Natural killer cell (primary cell): ENCODE results near the gene BCAS3. TPM values are rescaled to one million over a fixed set of nuclear protein-coding genes. Genes with fewer than 3 reads are reported as not detected.

ENCODE experiments used
- ATAC-seq, 3 donors: fragments of 150-1000 bp in 2 of 3; fragments of 200-7000 bp in 1 of 3; cut with Tn5 transposase; 1 replicate in 1 of 3; 2 replicates in 2 of 3; pipeline ENCODE4 v1.10.0; 2021; ENCODE audit warnings: mild to moderate bottlenecking in 2 of 3, moderate library complexity in 2 of 3
- DNase-seq, 2 donors: peaks; one replicate each; pipeline versions ENCODE4 v3.0.0 to v3.0.0-alpha.2; 2013 to 2021; ENCODE audit warnings: mixed read lengths in 1 of 2
- H3K27ac ChIP-seq: one replicate; pipeline ENCODE4 v1.5.1; 2013; ENCODE audit warnings: mild to moderate bottlenecking, low read length
- H3K27me3 ChIP-seq: one replicate; pipeline ENCODE4 v1.6.1; 2013; ENCODE audit warnings: low read length; ENCODE audit not compliant: control insufficient read depth, insufficient read depth
- H3K36me3 ChIP-seq: one replicate; pipeline ENCODE4 v1.6.1; 2013; ENCODE audit warnings: low read length; ENCODE audit not compliant: control insufficient read depth, insufficient read depth
- H3K4me1 ChIP-seq: one replicate; pipeline ENCODE4 v1.6.1; 2013; ENCODE audit warnings: low read length; ENCODE audit not compliant: control insufficient read depth, insufficient read depth
- H3K4me3 ChIP-seq: one replicate; pipeline ENCODE4 v1.5.1; 2013; ENCODE audit warnings: low read length
- H3K9me3 ChIP-seq: one replicate; pipeline ENCODE4 v1.6.1; 2013; ENCODE audit warnings: low read length; ENCODE audit not compliant: control insufficient read depth, insufficient read depth
- H3K27ac Mint-ChIP-seq, 2 donors: one replicate each; pipeline ENCODE4 v1.8.0; 2022; ENCODE audit warnings: mild to moderate bottlenecking in 2 of 2, mixed read lengths in 2 of 2, moderate library complexity in 1 of 2
- H3K27me3 Mint-ChIP-seq, 2 donors: one replicate each; pipeline ENCODE4 v1.8.0; 2022; ENCODE audit warnings: low read depth in 2 of 2, mixed read lengths in 2 of 2
- H3K36me3 Mint-ChIP-seq: one replicate; pipeline ENCODE4 v1.8.0; 2022; ENCODE audit warnings: mixed read lengths
- H3K4me1 Mint-ChIP-seq, 2 donors: one replicate each; pipeline ENCODE4 v1.8.0; 2022; ENCODE audit warnings: mixed read lengths in 2 of 2
- H3K4me3 Mint-ChIP-seq: one replicate; pipeline ENCODE4 v1.8.0; 2022; ENCODE audit warnings: mild to moderate bottlenecking, moderate library complexity, mixed read lengths
- H3K9me3 Mint-ChIP-seq, 2 donors: one replicate each; pipeline ENCODE4 v1.8.0; 2022; ENCODE audit warnings: mixed read lengths in 2 of 2
- WGBS: methylation state at CpG from one replicate; pipeline ENCODE4 v1.1.7; 2013; ENCODE audit warnings: missing lambda C conversion rate; ENCODE audit not compliant: insufficient coverage; 5-methylcytosine and 5-hydroxymethylcytosine counted together
- intact Hi-C: fragments of 100-400 bp; cut with micrococcal nuclease; formaldehyde crosslinking; loops from one replicate; pipeline ENCODE4 v1.14.2; 2022
- total RNA-seq, 4 donors: library from RNA; stranded (reverse); fragments of 120-200 nt in 1 of 4; gene quantifications; one replicate each; pipeline versions ENCODE4 v1.2.3 to v1.2.4, GENCODE V29; 2013 to 2022
- TF ChIP-seq, protein P1 (sequence below): fragments of 200-600 bp; IDR thresholded peaks from one replicate; pipeline ENCODE4 v1.8.0; 2022; ENCODE audit warnings: antibody characterized with exemption

Gene BCAS3
- total RNA-seq, 3 donors from 2014 or later (not counting 1 experiment from before 2014, with no cell fraction given) = 60.5 to 87.8 (median 72.0) TPM

DNA sequence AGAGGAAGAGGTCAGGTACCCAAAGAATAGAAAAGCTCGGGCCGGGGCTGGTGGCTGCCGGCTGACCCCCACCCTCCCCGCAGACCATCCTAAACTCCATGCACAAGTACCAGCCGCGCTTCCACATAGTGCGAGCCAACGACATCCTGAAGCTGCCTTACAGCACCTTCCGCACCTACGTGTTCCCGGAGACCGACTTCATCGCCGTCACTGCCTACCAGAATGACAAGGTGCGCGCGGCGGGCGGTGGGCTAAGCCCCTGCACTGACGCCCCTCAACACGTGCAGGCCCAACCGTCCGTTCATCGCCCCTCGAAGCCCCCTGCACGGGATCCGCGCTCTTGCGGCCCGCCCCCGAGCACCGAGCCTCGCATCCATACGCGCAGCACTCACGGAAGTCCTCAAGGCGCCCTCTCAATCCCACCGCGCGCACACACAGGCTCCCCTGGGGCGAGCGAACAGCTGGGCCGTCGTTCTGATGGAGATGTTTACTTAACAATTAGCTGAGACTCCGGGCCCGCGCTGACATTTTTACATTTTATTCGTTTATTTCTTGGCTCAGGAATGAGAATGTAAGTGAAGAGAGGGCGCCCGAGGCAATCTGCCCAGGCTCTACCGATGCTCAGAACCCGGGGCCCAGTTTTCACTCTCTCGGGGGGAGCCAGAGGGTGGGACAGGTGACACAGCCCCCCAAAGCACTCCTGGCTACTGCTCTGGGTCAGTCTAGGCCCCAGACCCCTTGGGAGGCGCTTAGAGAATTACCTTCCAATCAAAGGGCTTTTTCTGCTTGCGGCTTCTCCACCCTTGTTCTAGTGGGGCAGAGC is 725.5 kb downstream of the BCAS3 start:
- DNase-seq = peak in 1 of 2 donors; percentile 54
- H3K4me3 ChIP-seq = no peak overlapping the region

DNA sequence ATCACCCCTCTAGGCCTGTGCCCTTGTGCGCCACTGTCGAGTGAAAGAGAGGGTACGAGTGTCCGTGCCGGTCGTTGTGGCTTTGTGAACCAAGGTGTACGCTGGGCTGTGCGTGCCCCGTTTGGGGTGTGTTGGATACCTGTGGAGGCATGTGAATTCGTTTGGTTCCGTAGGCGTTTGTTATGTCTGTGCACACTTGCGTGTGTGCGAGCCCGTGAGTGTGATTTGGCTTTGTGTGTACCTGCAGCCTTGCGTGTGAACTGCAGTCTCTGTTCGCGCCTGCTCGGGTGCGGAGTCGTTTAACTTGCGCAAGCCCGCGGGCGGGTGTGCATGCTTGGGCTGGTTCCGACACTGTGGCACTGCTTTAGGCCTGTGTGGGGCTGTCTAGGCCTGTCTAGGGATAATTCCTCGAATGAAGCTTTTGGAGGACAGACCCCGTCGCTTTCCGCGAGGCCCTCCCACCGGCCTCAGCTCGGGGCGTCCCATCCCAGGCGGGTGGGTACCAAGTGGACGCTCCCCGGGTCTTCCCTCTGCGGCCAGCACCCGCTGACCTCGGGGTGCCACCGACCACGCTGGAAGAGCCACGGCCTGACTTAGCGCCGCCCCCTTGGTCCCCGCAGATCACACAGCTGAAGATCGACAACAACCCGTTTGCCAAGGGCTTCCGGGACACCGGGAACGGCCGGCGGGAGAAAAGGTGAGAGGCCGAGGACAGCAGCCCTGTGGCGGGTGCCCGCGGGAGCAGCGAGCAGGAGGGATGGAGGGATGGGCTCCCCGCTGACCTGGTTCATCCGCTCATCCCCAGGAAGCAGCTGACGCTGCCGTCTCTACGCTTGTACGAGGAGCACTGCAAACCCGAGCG is 726.4 kb downstream of the BCAS3 start:
- Histone ChIP-seq H3K27ac (no peak overlapping the region), H3K27me3 (peaks cover 71% of the 10 kb centered on the region), H3K36me3 (no peaks in the 10 kb centered on the region), H3K4me1 (peaks cover 58% of the 10 kb centered on the region), H3K4me3 (no peak overlapping the region), H3K9me3 (no peaks in the 10 kb centered on the region)
- TF ChIP-seq, protein P1, sequence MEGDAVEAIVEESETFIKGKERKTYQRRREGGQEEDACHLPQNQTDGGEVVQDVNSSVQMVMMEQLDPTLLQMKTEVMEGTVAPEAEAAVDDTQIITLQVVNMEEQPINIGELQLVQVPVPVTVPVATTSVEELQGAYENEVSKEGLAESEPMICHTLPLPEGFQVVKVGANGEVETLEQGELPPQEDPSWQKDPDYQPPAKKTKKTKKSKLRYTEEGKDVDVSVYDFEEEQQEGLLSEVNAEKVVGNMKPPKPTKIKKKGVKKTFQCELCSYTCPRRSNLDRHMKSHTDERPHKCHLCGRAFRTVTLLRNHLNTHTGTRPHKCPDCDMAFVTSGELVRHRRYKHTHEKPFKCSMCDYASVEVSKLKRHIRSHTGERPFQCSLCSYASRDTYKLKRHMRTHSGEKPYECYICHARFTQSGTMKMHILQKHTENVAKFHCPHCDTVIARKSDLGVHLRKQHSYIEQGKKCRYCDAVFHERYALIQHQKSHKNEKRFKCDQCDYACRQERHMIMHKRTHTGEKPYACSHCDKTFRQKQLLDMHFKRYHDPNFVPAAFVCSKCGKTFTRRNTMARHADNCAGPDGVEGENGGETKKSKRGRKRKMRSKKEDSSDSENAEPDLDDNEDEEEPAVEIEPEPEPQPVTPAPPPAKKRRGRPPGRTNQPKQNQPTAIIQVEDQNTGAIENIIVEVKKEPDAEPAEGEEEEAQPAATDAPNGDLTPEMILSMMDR = no peak
- H3K4me3 Mint-ChIP-seq = peak overlapping the region; percentile 59
- H3K27me3 Mint-ChIP-seq = peaks cover 58 to 62% of the 10 kb centered on the region in 2 donors
- H3K4me1 Mint-ChIP-seq = peaks cover 22 to 30% of the 10 kb centered on the region in 2 donors
- 9% methylated on average over 66 of the region's 66 CpGs for WGBS
- intact Hi-C loops = no loop called here
- DNase-seq (peak in 1 of 2 donors; percentile 44), ATAC-seq (peak in 1 of 3 donors; percentile 29)
- no peaks in the 10 kb centered on the region for H3K9me3 Mint-ChIP-seq
- no peaks in the 10 kb centered on the region for H3K36me3 Mint-ChIP-seq
- H3K27ac Mint-ChIP-seq = peak overlapping the region in 1 of 2 donors; percentile 56

More for the DNA sequence above, 725.5 kb downstream of the BCAS3 start:
- H3K27ac Mint-ChIP-seq = peak overlapping the region in 1 of 2 donors; percentile 56
- TF ChIP-seq, protein P1 = no peak
- peaks cover 49 to 61% of the 10 kb centered on the region in 2 donors for H3K27me3 Mint-ChIP-seq
- H3K4me3 Mint-ChIP-seq = peak overlapping the region; percentile 59
- Histone ChIP-seq H3K27ac (no peak overlapping the region), H3K9me3 (no peaks in the 10 kb centered on the region), H3K36me3 (no peaks in the 10 kb centered on the region), H3K27me3 (peaks cover 70% of the 10 kb centered on the region), H3K4me1 (peaks cover 56% of the 10 kb centered on the region)
- intact Hi-C loops = no loop called here
- H3K9me3 Mint-ChIP-seq = no peaks in the 10 kb centered on the region
- ATAC-seq = peak in 1 of 3 donors; percentile 28
- 5% methylated on average over 55 of the region's 55 CpGs for WGBS
- peaks cover 27 to 28% of the 10 kb centered on the region in 2 donors for H3K4me1 Mint-ChIP-seq
- H3K36me3 Mint-ChIP-seq = no peaks in the 10 kb centered on the region

DNA sequence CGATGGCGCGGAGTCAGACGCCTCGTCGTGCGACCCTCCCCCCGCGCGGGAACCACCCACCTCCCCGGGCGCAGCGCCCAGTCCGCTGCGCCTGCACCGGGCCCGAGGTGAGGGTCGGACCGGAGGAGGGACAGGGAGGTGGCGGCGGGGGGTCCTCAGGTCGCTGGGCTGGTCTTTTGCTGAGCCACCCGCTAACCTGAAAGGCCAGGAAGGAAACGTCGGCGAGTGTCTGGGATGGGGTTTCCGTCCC is 726.9 kb downstream of the BCAS3 start:
- Histone ChIP-seq H3K4me3 (no peak overlapping the region), H3K27me3 (peaks cover 71% of the 10 kb centered on the region), H3K4me1 (peaks cover 60% of the 10 kb centered on the region), H3K27ac (no peak overlapping the region), H3K36me3 (no peaks in the 10 kb centered on the region), H3K9me3 (no peaks in the 10 kb centered on the region)
- WGBS = 5% methylated on average over 27 of the region's 27 CpGs
- DNase-seq (no peak), ATAC-seq (no peak)
- peaks cover 22 to 30% of the 10 kb centered on the region in 2 donors for H3K4me1 Mint-ChIP-seq
- H3K9me3 Mint-ChIP-seq = no peaks in the 10 kb centered on the region
- peaks cover 58 to 62% of the 10 kb centered on the region in 2 donors for H3K27me3 Mint-ChIP-seq
- H3K27ac Mint-ChIP-seq = no peak overlapping the region
- H3K4me3 Mint-ChIP-seq = peak overlapping the region; percentile 59
- intact Hi-C loops = no loop called here
- H3K36me3 Mint-ChIP-seq = no peaks in the 10 kb centered on the region
- TF ChIP-seq, protein P1 = no peak
